Esophagus muscularis mucosa (tissue), 4 donors: ENCODE data around the gene KLF6. TPM values are rescaled to one million over a fixed set of nuclear protein-coding genes. Genes with fewer than 3 reads are reported as not detected.

Source experiments
- DNase-seq: peaks from one replicate; pipeline ENCODE4 v3.0.0-alpha.2; 2017; ENCODE audit errors: extremely low spot score
- H3K27ac ChIP-seq, 4 donors: fragments of 200-600 bp; sonication (generic); replicated peaks in 1 of 4; 1 replicate in 3 of 4; 2 replicates in 1 of 4; pipeline ENCODE4 v1.5.1; 2016 to 2019; ENCODE audit warnings: mild to moderate bottlenecking in 1 of 4
- H3K27me3 ChIP-seq, 4 donors: fragments of 200-600 bp; sonication (generic); one replicate each; pipeline versions ENCODE4 v1.5.1 to v1.6.0; 2016 to 2019
- H3K36me3 ChIP-seq, 4 donors: fragments of 200-600 bp; sonication (generic); one replicate each; pipeline ENCODE4 v1.5.1; 2016 to 2019
- H3K4me1 ChIP-seq, 4 donors: fragments of 200-600 bp; sonication (generic); one replicate each; pipeline ENCODE4 v1.5.1; 2016 to 2019
- H3K4me3 ChIP-seq, 4 donors: fragments of 200-600 bp; sonication (generic); 1 replicate in 2 of 4; 2 replicates in 2 of 4; pipeline ENCODE4 v1.5.1; 2016 to 2019; ENCODE audit warnings: mild to moderate bottlenecking in 4 of 4, moderate library complexity in 1 of 4
- H3K9me3 ChIP-seq, 4 donors: fragments of 200-600 bp; sonication (generic); 1 replicate in 3 of 4; 2 replicates in 1 of 4; pipeline ENCODE4 v1.5.1; 2016 to 2019
- EP300 ChIP-seq: sonication (generic); formaldehyde crosslinking; IDR thresholded peaks from one replicate; pipeline ENCODE4 v1.6.1; 2017; ENCODE audit warnings: antibody characterized with exemption
- POLR2A ChIP-seq: fragments of 450-650 bp; IDR thresholded peaks from one replicate; pipeline ENCODE4 v1.6.1; 2017; ENCODE audit warnings: antibody characterized with exemption, moderate library complexity, mild to moderate bottlenecking, low read depth
- POLR2AphosphoS5 ChIP-seq, 2 donors: sonication (generic); formaldehyde crosslinking; IDR thresholded peaks; one replicate each; pipeline ENCODE4 v1.6.1; 2017; ENCODE audit warnings: antibody characterized with exemption in 2 of 2
- WGBS: methylation state at CpG from one replicate; pipeline ENCODE4 v1.1.5; 2018; 5-methylcytosine and 5-hydroxymethylcytosine counted together
- intact Hi-C: fragments of 100-400 bp; cut with DNase I; formaldehyde crosslinking; loops from one replicate; pipeline ENCODE4 v1.15.1; 2023
- total RNA-seq, 4 donors: library from RNA; depleted of rRNA; stranded (reverse); fragments of >200 nt; gene quantifications; one replicate each; pipeline versions ENCODE4 v1.1.0 to v1.2.1, GENCODE V29; 2016
- TF ChIP-seq, protein P1 (sequence below), 3 experiments: fragments of 200-600 bp in 2 of 3; fragments of 450-650 bp in 1 of 3; sonication (generic) in 2 of 3; IDR thresholded peaks; one replicate each; pipeline ENCODE4 v1.5.1; 2017 to 2019; ENCODE audit warnings: antibody characterized with exemption in 3 of 3, mild to moderate bottlenecking in 2 of 3, moderate library complexity in 1 of 3

KLF6 gene
- total RNA-seq, 4 donors from 2014 or later: 114 to 145 (median 123) TPM

- TF ChIP-seq, protein P1, sequence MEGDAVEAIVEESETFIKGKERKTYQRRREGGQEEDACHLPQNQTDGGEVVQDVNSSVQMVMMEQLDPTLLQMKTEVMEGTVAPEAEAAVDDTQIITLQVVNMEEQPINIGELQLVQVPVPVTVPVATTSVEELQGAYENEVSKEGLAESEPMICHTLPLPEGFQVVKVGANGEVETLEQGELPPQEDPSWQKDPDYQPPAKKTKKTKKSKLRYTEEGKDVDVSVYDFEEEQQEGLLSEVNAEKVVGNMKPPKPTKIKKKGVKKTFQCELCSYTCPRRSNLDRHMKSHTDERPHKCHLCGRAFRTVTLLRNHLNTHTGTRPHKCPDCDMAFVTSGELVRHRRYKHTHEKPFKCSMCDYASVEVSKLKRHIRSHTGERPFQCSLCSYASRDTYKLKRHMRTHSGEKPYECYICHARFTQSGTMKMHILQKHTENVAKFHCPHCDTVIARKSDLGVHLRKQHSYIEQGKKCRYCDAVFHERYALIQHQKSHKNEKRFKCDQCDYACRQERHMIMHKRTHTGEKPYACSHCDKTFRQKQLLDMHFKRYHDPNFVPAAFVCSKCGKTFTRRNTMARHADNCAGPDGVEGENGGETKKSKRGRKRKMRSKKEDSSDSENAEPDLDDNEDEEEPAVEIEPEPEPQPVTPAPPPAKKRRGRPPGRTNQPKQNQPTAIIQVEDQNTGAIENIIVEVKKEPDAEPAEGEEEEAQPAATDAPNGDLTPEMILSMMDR (IDR thresholded peaks at IDR 0.05): no peak
- TF ChIP-seq POLR2A (no peak), EP300 (no peak), POLR2AphosphoS5 (IDR thresholded peaks at IDR 0.05) (no peak)
- WGBS: 81% methylated on average over 4 of the region's 4 CpGs
- Histone ChIP-seq H3K27me3 (no peaks in the 10 kb centered on the region), H3K27ac (no peak overlapping the region), H3K4me1 (peaks cover 30 to 34% (median 32%) of the 10 kb centered on the region in 4 donors), H3K4me3 (no peak overlapping the region), H3K36me3 (no peaks in the 10 kb centered on the region), H3K9me3 (no peaks in the 10 kb centered on the region)
- intact Hi-C loops: no loop called here
- DNase-seq: no peak
Measured at GRCh38 chr10:3831608-3832007, 46.6 kb upstream of the KLF6 start.

GRCh38 chr10:3830946-3831345 is 45.9 kb upstream of the KLF6 start:
- Histone ChIP-seq H3K27ac (peak overlapping the region in 1 of 4 donors; percentile 5), H3K9me3 (no peaks in the 10 kb centered on the region), H3K36me3 (no peaks in the 10 kb centered on the region), H3K27me3 (no peaks in the 10 kb centered on the region), H3K4me1 (peaks cover 25 to 34% (median 29%) of the 10 kb centered on the region in 4 donors), H3K4me3 (no peak overlapping the region)
- TF ChIP-seq POLR2A: no peak
- TF ChIP-seq EP300: no peak
- TF ChIP-seq, protein P1 (IDR thresholded peaks at IDR 0.05): no peak
- no peak for TF ChIP-seq POLR2AphosphoS5 (IDR thresholded peaks at IDR 0.05)
- intact Hi-C loops: no loop called here
- DNase-seq: no peak
- WGBS: 92% methylated on average over 1 of the region's 1 CpG

DNA sequence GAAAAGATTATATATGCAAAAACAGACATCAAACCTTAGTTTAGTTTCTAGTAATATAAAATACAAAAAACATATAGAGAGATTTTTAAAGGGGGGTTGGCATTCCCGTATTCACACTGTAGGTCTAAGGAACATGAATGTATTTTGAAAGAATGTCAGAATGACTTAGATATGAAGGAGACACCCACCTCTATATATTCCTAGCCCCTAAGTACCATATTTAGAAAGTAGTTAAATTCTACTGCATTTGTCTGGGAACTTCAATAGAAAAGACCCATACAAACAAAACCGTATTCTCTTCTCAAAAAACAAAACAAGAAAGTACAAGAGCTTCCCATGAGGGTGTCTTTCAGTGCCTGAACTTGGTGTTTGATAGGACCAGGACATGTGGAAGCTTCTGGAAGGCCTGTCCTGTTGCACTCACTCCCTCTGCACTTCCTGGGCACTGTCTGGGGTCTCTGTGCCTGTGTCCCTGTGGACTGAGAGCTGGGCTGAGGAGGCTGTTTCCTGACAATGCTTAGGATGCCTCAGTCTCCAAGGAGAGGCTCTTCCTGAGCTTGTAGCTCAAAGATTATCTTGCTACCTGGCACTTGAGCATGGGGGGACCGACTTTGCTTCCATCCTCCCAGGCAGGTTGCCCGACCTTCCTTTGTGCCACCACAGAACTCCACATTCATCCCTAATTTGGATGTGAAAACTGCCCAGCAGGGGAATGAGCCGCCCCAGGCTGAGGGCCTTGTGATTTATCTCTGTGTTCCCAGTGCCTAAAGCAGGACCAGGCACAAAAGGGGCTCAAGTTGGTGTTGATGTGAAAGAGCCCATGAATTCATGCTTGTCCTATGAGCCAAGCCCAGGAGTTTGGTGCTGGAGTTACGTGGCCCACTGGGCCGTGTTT is 44.4 kb upstream of the KLF6 start:
- DNase-seq: no peak
- Histone ChIP-seq H3K27ac (peak overlapping the region; percentile 68 to 80 (median 72)), H3K4me3 (peak overlapping the region; percentile 38 to 57 (median 54)), H3K27me3 (no peaks in the 10 kb centered on the region), H3K36me3 (no peaks in the 10 kb centered on the region), H3K9me3 (no peaks in the 10 kb centered on the region), H3K4me1 (peaks cover 23 to 34% (median 27%) of the 10 kb centered on the region in 4 donors)
- TF ChIP-seq EP300 (no peak), POLR2A (no peak), POLR2AphosphoS5 (IDR thresholded peaks at IDR 0.05) (no peak)
- TF ChIP-seq, protein P1 (IDR thresholded peaks at IDR 0.05): no peak
- WGBS: 73% methylated on average over 6 of the region's 7 CpGs
- intact Hi-C loops: no loop called here

GRCh38 chr10:3828404-3829155 is 43.6 kb upstream of the KLF6 start:
- 9% methylated on average over 14 of the region's 14 CpGs for WGBS
- no peaks in the 10 kb centered on the region for H3K9me3 ChIP-seq

More at GRCh38 chr10:3828404-3829155, 43.6 kb upstream of the KLF6 start:
- DNase-seq: no peak
- Histone ChIP-seq H3K27me3 (no peaks in the 10 kb centered on the region), H3K4me3 (peak overlapping the region; percentile 38 to 57 (median 54)), H3K36me3 (no peaks in the 10 kb centered on the region), H3K4me1 (peaks cover 23 to 34% (median 27%) of the 10 kb centered on the region in 4 donors), H3K27ac (peak overlapping the region; percentile 68 to 80 (median 72))
- TF ChIP-seq EP300: no peak
- no peak for TF ChIP-seq POLR2AphosphoS5 (IDR thresholded peaks at IDR 0.05)
- no peak for TF ChIP-seq POLR2A
- TF ChIP-seq, protein P1 (IDR thresholded peaks at IDR 0.05): no peak
- intact Hi-C loops: no loop called here
